NB4 (cell line): Measurements from ENCODE around the gene TEDDM1.
A peak's percentile ranks its signal among the peaks of the same experiment; 100 is the strongest.

Experiments used
- DNase-seq: peaks from one replicate; pipeline ENCODE4 v3.0.0; 2010; ENCODE audit warnings: low read depth
- H3K4me3 ChIP-seq: one replicate; pipeline ENCODE4 v1.5.1; 2011; ENCODE audit warnings: mild to moderate bottlenecking, low read depth, low read length, moderate library complexity
- MAX ChIP-seq: IDR thresholded peaks from 2 replicates; pipeline ENCODE4 v1.6.1; 2011; ENCODE audit warnings: low read depth, low read length
- MYC ChIP-seq: IDR thresholded peaks from 2 replicates; pipeline ENCODE4 v1.6.1; 2011; ENCODE audit warnings: low read depth, low read length
- POLR2A ChIP-seq: IDR thresholded peaks from 2 replicates; pipeline ENCODE4 v1.6.1; 2011; ENCODE audit warnings: mild to moderate bottlenecking; ENCODE audit not compliant: insufficient read length; ENCODE audit errors: extremely low read depth
- TF ChIP-seq, protein P1 (sequence below): IDR thresholded peaks from one replicate; pipeline ENCODE4 v1.5.1; 2012; ENCODE audit warnings: low read depth, low read length

TEDDM1 gene

GRCh38 chr1:182386980-182387379, 13.5 kb downstream of the TEDDM1 start:
- no peak for TF ChIP-seq POLR2A
- TF ChIP-seq, protein P1, sequence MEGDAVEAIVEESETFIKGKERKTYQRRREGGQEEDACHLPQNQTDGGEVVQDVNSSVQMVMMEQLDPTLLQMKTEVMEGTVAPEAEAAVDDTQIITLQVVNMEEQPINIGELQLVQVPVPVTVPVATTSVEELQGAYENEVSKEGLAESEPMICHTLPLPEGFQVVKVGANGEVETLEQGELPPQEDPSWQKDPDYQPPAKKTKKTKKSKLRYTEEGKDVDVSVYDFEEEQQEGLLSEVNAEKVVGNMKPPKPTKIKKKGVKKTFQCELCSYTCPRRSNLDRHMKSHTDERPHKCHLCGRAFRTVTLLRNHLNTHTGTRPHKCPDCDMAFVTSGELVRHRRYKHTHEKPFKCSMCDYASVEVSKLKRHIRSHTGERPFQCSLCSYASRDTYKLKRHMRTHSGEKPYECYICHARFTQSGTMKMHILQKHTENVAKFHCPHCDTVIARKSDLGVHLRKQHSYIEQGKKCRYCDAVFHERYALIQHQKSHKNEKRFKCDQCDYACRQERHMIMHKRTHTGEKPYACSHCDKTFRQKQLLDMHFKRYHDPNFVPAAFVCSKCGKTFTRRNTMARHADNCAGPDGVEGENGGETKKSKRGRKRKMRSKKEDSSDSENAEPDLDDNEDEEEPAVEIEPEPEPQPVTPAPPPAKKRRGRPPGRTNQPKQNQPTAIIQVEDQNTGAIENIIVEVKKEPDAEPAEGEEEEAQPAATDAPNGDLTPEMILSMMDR = no peak
- no peak for TF ChIP-seq MAX
- no peak for TF ChIP-seq MYC
- peak overlapping the region; percentile 33 for H3K4me3 ChIP-seq
- no peak for DNase-seq

GRCh38 chr1:182385885-182386853, 14.3 kb downstream of the TEDDM1 start:
- TF ChIP-seq, protein P1 = no peak
- TF ChIP-seq MAX (no peak), MYC (no peak), POLR2A (no peak)
- no peak for DNase-seq
- no peak overlapping the region for H3K4me3 ChIP-seq

- no peak for DNase-seq
- TF ChIP-seq MYC = no peak
- H3K4me3 ChIP-seq = no peak overlapping the region
Measured at GRCh38 chr1:182384387-182384960, 16.0 kb downstream of the TEDDM1 start.

GRCh38 chr1:182383934-182384333, 16.5 kb downstream of the TEDDM1 start:
- no peak overlapping the region for H3K4me3 ChIP-seq
- no peak for TF ChIP-seq MYC
- TF ChIP-seq, protein P1 = no peak
- no peak for TF ChIP-seq POLR2A
- no peak for DNase-seq

DNA sequence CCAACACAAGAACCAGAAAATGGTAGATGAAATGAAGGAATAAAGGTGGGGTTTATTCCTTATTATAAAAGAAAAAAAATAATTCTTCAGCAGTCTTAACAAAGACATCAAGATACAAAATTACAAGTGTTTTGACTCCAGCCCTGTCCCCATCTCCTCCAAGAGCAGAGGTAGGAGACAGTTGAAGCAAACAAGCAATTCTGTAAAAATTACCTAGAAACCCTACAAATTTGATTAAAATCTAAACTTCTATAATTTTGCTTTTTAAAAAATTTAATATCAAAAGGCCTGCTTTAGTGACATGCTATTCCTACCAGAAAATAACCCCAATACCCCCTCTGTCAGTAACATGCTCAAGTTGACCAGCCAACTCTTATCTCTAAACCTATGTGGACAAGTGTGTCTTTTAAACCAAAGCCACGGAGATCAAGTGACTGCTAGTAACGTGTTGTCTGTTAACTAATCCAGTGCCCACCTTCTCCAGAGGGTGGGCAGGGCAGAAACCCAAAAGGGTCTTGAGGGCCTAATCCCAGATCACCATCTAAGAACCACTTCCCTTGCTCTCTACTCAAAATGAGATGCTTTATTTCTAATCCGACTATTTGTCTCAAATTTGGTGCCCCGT, 17.3 kb downstream of the TEDDM1 start:
- DNase-seq = no peak
- H3K4me3 ChIP-seq = no peak overlapping the region
- TF ChIP-seq, protein P1 = no peak
- TF ChIP-seq MAX = no peak
- TF ChIP-seq POLR2A = no peak

GRCh38 chr1:182381962-182382819, 18.3 kb downstream of the TEDDM1 start:
- no peak overlapping the region for H3K4me3 ChIP-seq
- no peak for TF ChIP-seq MYC
- TF ChIP-seq MAX = no peak
- no peak for TF ChIP-seq POLR2A
- TF ChIP-seq, protein P1 = no peak
- DNase-seq = no peak
